HG03135 (cell line): Measurements from ENCODE around the gene CFAP20.
"Not testable (repeated sequence)": the region's sequence is repeated elsewhere in the genome, so short reads cannot be mapped to it uniquely, and the experiment has no call there.

ENCODE experiments used
- ATAC-seq: cut with Tn5 transposase; IDR thresholded peaks from one replicate; pipeline ENCODE4 v1.9.1; 2021; ENCODE audit warnings: mild to moderate bottlenecking, moderate library complexity; ENCODE audit not compliant: unreplicated experiment

CFAP20 gene

GRCh38 chr16:58099097-58099955 lies 29.9 kb downstream of the CFAP20 start:
- ATAC-seq = no peak

GRCh38 chr16:58098207-58099096 lies 30.7 kb downstream of the CFAP20 start:
- no peak for ATAC-seq

DNA sequence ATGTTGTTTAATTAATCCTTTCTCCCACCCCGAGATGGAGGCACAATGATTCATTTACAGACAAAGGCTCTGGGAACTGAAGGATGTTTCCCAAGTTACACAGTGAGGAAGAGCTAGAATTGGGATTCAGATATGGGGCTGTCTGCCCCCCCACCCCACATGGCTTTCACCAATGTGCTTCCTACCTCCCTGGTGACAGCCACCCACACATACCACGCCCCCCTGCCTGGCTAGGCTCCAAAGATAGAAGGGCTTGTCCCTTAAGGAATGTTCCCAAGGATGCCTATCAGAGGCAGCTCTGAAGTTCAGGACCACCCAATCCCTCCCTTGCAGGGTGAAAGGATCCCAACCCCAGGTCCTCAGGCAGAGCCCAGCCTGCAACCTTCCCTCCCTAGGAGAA lies 32.9 kb downstream of the CFAP20 start:
- no peak for ATAC-seq

DNA sequence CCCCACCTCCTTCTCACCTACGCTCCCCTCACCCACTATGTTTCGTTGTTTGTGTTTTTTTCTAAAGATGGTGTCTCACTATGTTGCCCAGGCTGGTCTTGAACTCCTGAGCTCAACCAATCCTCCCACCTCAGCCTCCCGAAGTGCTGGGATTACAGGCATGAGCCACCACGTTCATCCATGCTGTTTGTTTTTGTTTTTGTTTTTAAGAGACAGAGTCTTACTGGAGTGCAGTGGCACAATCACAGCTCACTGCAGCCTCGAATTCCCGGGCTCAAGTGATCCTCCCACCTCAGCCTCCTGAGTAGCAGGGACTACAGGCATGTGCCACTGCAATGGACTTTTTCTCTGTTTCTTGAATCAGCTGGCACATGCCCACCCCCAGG lies 33.6 kb downstream of the CFAP20 start:
- ATAC-seq = not testable (repeated sequence)

GRCh38 chr16:58094791-58095574 lies 34.2 kb downstream of the CFAP20 start:
- ATAC-seq = no peak

GRCh38 chr16:58094026-58094425 lies 35.2 kb downstream of the CFAP20 start:
- ATAC-seq = no peak

DNA sequence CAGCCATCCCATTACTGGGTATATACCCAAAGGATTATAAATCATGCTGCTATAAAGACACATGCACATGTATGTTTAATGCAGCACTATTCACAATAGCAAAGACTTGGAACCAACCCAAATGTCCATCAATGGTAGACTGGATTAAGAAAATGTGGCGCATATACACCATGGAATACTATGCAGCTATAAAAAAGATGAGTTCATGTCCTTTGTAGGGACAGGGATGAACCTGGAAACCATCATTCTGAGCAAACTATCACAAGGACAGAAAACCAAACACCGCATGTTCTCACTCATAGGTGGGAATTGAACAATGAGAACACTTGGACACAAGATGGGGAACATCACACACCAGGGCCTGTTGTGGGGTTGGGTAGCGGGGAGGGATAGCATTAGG lies 38.8 kb downstream of the CFAP20 start:
- ATAC-seq = not testable (repeated sequence)

GRCh38 chr16:58088091-58088490 lies 41.1 kb downstream of the CFAP20 start:
- no peak for ATAC-seq

GRCh38 chr16:58087209-58087913 lies 41.8 kb downstream of the CFAP20 start:
- no peak for ATAC-seq

GRCh38 chr16:58086381-58087208 lies 42.6 kb downstream of the CFAP20 start:
- no peak for ATAC-seq

DNA sequence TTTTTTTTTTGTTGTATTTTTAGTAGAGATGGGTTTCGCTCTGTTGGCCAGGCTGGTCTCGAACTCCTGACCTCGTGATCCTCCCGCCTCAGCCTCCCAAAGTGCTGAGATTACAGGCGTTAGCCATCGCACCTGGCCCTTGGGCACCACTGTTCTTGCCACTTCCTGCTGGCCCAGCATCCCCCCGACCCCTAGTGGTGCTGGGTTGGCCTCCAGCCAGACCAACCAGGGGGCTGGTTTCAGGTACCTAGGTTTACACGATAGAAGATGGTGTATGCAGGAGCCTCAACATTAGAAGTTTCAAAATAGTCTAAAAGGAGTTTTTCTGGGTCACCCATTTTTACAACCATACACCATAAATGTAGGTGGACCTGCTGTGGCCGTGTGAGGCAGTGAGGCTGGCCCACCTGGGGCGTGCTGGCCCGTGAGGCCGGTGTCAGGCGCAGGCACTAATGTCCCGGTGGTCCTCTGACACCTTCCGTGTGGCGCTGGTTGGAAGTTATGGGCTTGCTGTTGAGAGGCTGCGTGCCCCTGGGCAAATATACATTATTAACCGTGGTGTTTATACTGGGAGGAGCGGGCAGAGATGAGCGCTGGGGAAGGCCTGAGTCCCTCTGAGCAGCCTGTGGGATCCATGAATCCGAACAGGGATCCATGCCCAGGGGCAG lies 43.5 kb downstream of the CFAP20 start:
- no peak for ATAC-seq

GRCh38 chr16:58085171-58085570 lies 44.0 kb downstream of the CFAP20 start:
- no peak for ATAC-seq

DNA sequence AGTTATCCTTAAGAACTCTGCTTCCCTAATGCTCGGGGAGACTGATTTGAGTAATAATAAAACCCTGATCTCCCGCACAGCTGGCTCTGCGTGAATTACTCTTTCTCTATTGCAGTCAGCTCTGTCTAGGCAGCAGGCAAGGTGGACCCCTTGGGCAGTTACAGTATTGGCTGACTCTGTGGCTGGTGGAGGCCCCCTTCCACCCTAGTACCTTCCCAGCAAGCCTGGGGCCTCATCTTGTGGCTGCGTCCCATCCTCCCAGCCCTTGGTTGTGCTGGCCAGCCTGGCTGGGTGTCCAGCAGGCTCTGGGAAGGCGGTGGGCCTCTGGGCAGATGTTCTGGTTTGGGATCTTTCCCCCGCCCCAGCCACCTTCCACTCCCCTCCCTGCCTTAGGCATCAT lies 44.5 kb downstream of the CFAP20 start:
- no peak for ATAC-seq

- ATAC-seq = no peak
Measured at GRCh38 chr16:58082381-58082780, 46.8 kb downstream of the CFAP20 start.

GRCh38 chr16:58080657-58081056 lies 48.5 kb downstream of the CFAP20 start:
- not testable (repeated sequence) for ATAC-seq

GRCh38 chr16:58077796-58078195 lies 51.4 kb downstream of the CFAP20 start:
- no peak for ATAC-seq

DNA sequence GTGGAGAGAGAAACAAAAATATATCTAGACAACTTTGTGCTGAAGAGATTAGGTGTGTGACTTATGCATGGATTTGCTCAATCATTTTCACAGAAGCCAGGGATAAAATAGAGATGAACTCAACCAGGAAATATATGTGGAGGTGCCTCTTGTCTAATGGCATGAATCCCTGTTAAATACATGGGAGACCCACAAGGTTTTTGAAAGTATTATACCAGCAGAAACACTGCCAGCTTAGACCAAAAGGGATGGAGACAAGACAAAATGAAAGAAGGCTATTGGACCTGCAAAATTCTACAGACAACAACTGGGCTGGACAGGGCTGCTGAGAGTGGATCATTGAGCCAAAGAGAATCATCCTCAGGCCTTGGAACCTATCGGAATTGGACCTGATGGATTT lies 52.7 kb downstream of the CFAP20 start:
- ATAC-seq = no peak

GRCh38 chr16:58074657-58075056 lies 54.5 kb downstream of the CFAP20 start:
- no peak for ATAC-seq

DNA sequence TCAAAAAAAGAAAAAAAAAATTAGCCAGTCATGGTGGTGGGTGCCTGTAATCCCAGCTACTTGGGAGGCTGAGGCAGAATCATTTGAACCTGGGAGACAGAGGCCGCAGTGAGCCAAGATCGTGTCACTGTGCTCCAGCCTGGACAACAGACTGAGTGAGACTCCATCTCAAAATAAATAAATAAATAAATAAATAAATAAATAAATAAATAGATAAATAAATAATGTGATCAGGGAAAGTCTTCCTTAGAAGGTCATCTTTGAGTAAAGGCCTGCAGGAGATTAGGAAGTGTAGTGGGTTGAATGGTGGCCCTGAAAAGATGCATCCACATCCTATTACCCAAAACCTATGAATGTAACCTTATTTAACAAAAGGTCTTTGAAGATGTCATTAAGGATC lies 56.1 kb downstream of the CFAP20 start:
- ATAC-seq = not testable (repeated sequence)
